Measurements from ENCODE around the gene IL1RN. TPM values are rescaled to one million over a fixed set of nuclear protein-coding genes. Genes with fewer than 3 reads are reported as not detected.

The IL1RN gene
- polyA plus RNA-seq, 1 of the 3 experiments (the other 2 are of a cell fraction): not detected

- Histone ChIP-seq H3K9me2 (no peaks in the 10 kb centered on the region), H4K20me1 (ENCODE audit: insufficient read depth) (no peaks in the 10 kb centered on the region), H3K27ac (ENCODE audit: low read depth in 2 of 2, low read length in 1 of 2) (no peak overlapping the region), H3F3A (replicated peaks; ENCODE audit: insufficient read depth) (no peaks in the 10 kb centered on the region), H3K4me3 (ENCODE audit: low read depth in 2 of 2, low read length in 1 of 2) (no peak overlapping the region), H3K79me2 (ENCODE audit: insufficient read depth) (no peaks in the 10 kb centered on the region), H3K9ac (no peak overlapping the region), H2AFZ (ENCODE audit: low read depth) (no peak overlapping the region), H3K4me2 (no peak overlapping the region), H3K4me1 (ENCODE audit: control insufficient read depth in 1 of 2, insufficient read depth in 2 of 2, low read depth in 1 of 2, low read length in 1 of 2) (no peaks in the 10 kb centered on the region), H3K9me3 (no peaks in the 10 kb centered on the region), H3K36me3 (replicated peaks in 1 of 2; ENCODE audit: control insufficient read depth in 1 of 2, insufficient read depth in 2 of 2, low read length in 1 of 2) (no peaks in the 10 kb centered on the region), H3K27me3 (ENCODE audit: insufficient read depth) (peaks cover 13% of the 10 kb centered on the region; the same call in 1 of the 2 replicates)
- no peak for DNase-seq
- 21% methylated on average over 5 of the region's 5 CpGs for WGBS (ENCODE audit: low lambda C conversion rate)
- TF ChIP-seq SIN3A (IDR thresholded peaks at IDR 0.05; ENCODE audit: borderline replicate concordance, low read depth, low read length) (no peak), ELF1 (IDR thresholded peaks at IDR 0.05) (no peak), MEF2A (IDR thresholded peaks at IDR 0.05; ENCODE audit: borderline replicate concordance, low read depth) (no peak), SMC3 (IDR thresholded peaks at IDR 0.05; ENCODE audit: low read depth, low read length) (no peak), EZH2phosphoT487 (IDR thresholded peaks at IDR 0.05; ENCODE audit: borderline replicate concordance, low read depth) (no peak), REST (IDR thresholded peaks at IDR 0.05; ENCODE audit: low read depth, low read length) (no peak), TCF12 (IDR thresholded peaks at IDR 0.05) (no peak), NRF1 (IDR thresholded peaks at IDR 0.05; ENCODE audit: low read depth, low read length) (no peak)
- ChIA-PET POLR2A (no interaction called here), CTCF (interaction anchor here (3.3 kb wide), 1 partner anchor 13 kb away, joined by 23 read pairs; no protein-coding TSS in a partner anchor)
Observed at GRCh38 chr2:113150258-113150601, 22.8 kb downstream of the IL1RN start.

GRCh38 chr2:113155331-113155730 lies 27.9 kb downstream of the IL1RN start:
- no peaks in the 10 kb centered on the region for H3K9me2 ChIP-seq
- ChIA-PET CTCF (interaction anchor here (1.0 to 3.2 kb wide), 4 partner anchors 17 to 235 kb away, joined by 3 to 10 read pairs (median 8); no protein-coding TSS in a partner anchor), POLR2A (no interaction called here)

More at GRCh38 chr2:113155331-113155730, 27.9 kb downstream of the IL1RN start:
- Histone ChIP-seq H3K79me2 (ENCODE audit: insufficient read depth) (no peaks in the 10 kb centered on the region), H3F3A (replicated peaks; ENCODE audit: insufficient read depth) (no peaks in the 10 kb centered on the region), H3K27ac (ENCODE audit: low read depth in 2 of 2, low read length in 1 of 2) (no peak overlapping the region), H3K4me2 (no peak overlapping the region), H3K27me3 (ENCODE audit: insufficient read depth) (peaks cover 35% of the 10 kb centered on the region; the same call in 1 of the 2 replicates), H3K4me3 (ENCODE audit: low read depth in 2 of 2, low read length in 1 of 2) (no peak overlapping the region), H3K36me3 (replicated peaks in 1 of 2; ENCODE audit: control insufficient read depth in 1 of 2, insufficient read depth in 2 of 2, low read length in 1 of 2) (no peaks in the 10 kb centered on the region), H4K20me1 (ENCODE audit: insufficient read depth) (no peaks in the 10 kb centered on the region), H3K4me1 (ENCODE audit: control insufficient read depth in 1 of 2, insufficient read depth in 2 of 2, low read depth in 1 of 2, low read length in 1 of 2) (no peaks in the 10 kb centered on the region), H3K9me3 (no peaks in the 10 kb centered on the region), H2AFZ (ENCODE audit: low read depth) (no peak overlapping the region), H3K9ac (no peak overlapping the region)
- DNase-seq: no peak
- 36% methylated on average over 5 of the region's 5 CpGs for WGBS (ENCODE audit: low lambda C conversion rate)
- TF ChIP-seq EP300 (IDR thresholded peaks at IDR 0.05; ENCODE audit: borderline replicate concordance in 1 of 2, low read depth in 1 of 2, low read length in 1 of 2): no peak
- TF ChIP-seq POLR2AphosphoS5 (IDR thresholded peaks at IDR 0.05; ENCODE audit: low read depth, low read length): no peak
- TF ChIP-seq NFIC (IDR thresholded peaks at IDR 0.05; ENCODE audit: borderline replicate concordance): no peak
- TF ChIP-seq RFX5 (IDR thresholded peaks at IDR 0.05; ENCODE audit: low read length): no peak
- no peak for TF ChIP-seq FOXJ3 (CRISPR knock-in tag; IDR thresholded peaks at IDR 0.05)
- no peak for TF ChIP-seq NRF1 (IDR thresholded peaks at IDR 0.05; ENCODE audit: low read depth, low read length)
- no peak for TF ChIP-seq CTCF (IDR thresholded peaks at IDR 0.05)
- TF ChIP-seq TAF1 (IDR thresholded peaks at IDR 0.05; ENCODE audit: borderline replicate concordance, low read depth, low read length): no peak
- TF ChIP-seq CHD2 (IDR thresholded peaks at IDR 0.05; ENCODE audit: low read length, partially characterized antibody): no peak
- no peak for TF ChIP-seq IRF3 (IDR thresholded peaks at IDR 0.05; ENCODE audit: low read depth, low read length)

All from SK-N-SH (cell line).